ENCODE results near the gene IPPK.

IPPK gene, protein sequence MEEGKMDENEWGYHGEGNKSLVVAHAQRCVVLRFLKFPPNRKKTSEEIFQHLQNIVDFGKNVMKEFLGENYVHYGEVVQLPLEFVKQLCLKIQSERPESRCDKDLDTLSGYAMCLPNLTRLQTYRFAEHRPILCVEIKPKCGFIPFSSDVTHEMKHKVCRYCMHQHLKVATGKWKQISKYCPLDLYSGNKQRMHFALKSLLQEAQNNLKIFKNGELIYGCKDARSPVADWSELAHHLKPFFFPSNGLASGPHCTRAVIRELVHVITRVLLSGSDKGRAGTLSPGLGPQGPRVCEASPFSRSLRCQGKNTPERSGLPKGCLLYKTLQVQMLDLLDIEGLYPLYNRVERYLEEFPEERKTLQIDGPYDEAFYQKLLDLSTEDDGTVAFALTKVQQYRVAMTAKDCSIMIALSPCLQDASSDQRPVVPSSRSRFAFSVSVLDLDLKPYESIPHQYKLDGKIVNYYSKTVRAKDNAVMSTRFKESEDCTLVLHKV

DNA sequence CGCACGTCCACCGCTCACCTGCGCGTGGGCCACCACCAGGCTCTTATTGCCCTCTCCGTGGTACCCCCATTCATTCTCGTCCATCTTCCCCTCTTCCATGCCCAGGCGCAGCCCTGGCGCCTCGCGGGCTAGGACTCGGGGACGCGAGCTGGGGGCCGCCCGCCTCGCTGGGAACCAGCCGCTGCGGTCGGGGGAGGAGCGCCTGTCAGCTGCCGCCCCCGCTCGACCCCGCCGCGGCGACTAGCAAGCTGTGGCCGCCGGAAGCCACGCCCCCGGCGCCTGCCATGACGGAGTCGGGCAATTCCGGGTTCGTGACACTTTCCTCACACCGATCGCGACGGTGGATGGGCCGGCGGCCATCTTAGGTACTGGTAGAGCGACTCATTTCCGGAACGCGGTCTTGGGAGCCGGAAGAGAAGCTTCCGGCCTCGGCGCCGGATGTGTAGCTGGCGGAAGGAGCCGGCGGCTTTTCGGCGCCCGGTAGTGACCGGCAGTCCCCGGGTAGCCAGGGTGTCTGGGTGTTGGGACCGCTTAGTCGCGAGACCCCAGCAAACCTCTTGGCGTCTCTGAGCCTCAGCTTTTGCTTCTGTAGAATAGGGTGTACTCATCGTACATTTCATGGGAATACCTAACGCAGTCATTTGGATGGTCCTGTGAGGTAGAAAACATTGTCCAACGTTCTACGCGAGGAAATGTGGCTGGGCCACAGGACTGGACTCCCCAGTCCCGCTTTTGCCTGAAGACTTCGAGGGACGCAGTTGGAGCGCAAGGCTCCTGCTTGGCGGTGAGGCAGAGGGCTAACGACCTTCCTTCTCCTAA is at the start of gene IPPK:
Gene IPPK, minus strand, starts transcription at position 242 of the 819 bp plus-strand sequence. Its CDS starts 143 bp downstream, at position 99.
- peak; percentile 99 for DNase-seq (ENCODE audit: low read depth, low spot score)

DNA sequence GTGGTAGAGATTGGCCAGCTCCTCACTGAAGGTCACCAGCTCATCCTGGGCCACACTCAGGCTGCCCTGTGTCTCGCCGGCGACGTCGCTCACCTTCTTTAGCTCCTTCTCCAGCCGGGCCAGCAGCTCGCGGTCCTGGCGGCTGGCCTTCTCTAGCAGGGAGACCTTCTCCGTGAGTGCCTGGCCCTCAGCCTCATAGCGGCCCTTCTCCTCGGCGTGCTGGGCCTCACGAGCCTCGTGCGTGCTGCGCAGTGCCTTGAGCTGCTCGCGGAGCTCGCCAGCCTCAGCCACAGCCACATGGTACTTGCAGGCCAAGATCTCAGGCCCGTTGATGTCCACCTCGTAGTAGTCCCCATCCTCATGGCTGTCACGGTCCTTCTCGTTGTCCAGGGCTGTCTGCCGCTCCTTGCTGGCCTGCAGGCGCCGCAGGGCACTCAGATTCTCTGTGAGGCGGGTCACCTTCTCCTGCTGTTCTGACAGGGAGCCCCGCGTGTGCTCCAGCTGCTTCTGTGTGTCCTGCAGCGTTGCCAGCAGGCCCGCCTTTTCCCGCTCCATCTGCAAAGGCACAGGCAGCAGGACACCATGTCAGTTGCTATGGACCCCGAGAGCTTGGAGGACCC is 49.2 kb upstream of the IPPK start:
- DNase-seq (ENCODE audit: low read depth, low spot score) = no peak

DNA sequence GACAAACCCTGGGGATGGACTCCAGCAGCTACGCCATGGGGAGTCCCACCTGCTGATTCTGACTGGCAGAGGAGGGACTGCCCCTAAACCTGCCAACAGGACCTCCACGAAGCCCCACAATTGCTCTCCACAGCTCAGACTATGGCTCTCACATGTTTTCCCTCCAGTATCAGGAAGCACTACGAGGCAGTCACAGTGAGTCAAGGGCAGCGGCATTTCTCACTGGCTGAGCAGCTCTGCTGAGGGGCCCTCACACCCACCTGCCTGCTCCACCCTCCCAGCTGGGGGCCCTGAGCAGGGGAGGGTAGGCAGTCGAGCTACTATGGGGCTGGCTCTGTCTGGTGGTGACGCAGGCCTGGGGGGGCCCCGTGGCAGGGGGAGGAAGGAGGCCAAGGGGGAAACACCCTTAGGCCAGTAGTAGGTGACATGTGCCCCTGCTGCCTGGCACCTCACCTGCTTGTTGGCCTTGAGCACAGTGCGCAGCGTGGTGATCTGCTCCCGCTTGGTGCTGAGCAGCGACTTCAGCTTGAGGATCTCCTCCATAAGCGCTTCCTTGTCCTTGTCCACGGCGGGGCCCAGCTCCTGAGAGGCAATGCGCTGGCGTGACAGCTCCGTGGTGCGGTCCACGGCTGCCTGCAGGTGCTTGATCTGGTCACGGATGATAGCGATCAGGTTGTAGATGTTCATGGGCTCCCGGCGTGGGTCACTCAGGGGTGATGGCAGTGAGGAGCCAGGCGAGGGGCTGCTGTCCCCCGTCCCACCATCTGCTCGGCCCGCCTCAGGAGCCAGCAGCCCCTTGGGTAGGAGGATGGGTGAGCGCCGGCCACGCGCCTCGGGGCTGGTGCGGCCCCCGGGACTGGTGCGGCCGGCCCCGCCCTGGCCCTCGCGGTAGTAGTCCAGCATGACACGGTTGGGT is 48.4 kb upstream of the IPPK start:
- DNase-seq (ENCODE audit: low read depth, low spot score) = no peak

DNA sequence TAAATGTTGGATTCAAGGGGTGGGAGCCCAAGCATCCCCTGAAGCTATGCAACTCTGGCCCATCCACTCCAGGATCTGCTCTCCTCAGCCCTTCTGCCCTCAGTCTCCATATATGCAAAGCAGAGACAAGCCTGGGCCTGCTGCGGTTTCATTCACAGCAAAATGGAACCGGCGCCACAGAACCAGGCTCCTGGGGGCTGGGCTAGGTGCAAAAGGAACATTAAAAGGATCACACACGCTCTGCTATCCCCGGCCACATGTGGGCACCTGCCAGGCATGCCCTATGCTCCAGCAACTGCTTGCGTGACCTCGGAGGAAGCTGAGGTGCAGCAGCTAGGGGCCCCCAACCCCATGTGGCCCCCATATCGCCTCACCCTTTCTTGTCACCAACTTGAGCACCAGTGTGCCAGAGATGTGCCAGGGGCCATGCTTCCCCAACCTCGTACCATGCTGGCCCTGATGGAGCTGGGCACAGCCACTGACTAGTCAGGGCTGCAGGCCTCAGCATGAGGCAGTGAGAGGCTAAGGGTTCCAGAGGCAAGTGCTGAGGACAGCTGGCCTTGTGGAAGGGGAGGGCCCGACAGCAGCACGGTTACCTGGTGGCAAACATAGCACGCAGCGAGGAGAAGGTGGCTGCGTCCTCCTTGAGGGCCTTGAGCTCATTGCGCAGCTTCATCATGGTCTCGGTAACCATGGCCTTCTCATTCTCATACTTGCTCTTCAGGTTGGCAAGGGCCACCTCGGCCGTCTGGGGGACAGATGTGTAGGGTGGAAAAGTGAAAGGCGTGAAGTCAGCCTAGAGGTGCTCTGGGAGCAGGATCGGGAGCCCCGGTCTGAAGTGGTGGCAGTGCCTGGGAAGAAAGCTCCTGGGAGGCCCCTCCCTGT is 47.5 kb upstream of the IPPK start:
- no peak for DNase-seq (ENCODE audit: low read depth, low spot score)

DNA sequence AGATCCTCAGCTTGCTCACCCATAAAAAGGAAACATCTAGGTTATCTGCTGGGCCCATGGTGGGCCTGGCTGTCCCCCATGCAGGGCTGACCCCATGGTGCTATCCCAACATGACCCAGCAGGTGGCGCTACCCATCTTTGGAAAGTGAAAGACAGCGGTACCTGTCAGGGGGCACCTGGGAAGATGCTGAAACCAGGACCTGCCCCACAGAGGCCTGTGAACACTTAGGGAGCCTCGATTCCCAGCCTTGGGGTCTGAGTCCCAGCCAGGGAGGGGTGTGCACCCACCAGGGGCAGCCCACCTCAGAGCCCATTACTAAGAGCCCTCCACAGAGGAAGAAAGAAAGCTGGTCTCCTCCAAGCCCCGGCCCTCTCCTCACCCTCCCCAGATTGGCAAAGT is 46.6 kb upstream of the IPPK start:
- DNase-seq (ENCODE audit: low read depth, low spot score) = peak; percentile 81

DNA sequence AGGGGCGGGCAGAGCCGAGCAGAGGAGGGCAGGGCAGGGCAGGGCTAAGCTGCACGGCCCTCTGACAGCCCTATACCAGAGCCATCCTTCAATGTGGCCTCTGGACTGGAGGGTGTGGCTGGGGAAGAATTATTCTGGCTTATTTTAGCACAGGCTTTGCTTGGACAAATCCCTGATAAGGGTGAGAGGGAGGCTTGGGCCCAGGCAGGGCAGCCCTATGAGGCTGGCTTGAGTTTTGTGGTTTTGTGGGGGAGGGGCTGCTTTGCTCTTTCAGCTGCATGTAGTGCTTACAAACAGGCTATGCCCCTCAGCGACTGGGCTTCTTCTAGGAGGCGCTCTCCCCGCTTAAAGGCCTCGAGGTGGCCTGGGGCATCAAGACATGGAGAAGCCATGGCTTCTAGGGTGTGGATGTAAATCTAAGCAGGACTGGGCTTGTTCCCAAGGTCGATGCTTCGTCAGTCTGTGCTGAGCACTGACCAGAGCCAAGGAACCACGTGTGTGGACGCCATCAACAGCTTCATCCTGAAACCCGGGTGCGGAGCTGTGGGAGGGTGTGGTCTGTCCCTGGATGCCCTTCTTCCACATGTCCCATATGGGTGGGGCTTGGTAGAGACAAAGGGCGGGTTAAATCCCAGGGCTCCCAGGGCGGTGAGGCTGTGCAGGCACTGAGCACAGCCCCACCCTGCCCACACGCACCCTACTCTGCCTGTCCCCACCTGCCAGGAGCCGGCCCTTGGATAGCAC is 45.7 kb upstream of the IPPK start:
- DNase-seq (ENCODE audit: low read depth, low spot score) = no peak

DNA sequence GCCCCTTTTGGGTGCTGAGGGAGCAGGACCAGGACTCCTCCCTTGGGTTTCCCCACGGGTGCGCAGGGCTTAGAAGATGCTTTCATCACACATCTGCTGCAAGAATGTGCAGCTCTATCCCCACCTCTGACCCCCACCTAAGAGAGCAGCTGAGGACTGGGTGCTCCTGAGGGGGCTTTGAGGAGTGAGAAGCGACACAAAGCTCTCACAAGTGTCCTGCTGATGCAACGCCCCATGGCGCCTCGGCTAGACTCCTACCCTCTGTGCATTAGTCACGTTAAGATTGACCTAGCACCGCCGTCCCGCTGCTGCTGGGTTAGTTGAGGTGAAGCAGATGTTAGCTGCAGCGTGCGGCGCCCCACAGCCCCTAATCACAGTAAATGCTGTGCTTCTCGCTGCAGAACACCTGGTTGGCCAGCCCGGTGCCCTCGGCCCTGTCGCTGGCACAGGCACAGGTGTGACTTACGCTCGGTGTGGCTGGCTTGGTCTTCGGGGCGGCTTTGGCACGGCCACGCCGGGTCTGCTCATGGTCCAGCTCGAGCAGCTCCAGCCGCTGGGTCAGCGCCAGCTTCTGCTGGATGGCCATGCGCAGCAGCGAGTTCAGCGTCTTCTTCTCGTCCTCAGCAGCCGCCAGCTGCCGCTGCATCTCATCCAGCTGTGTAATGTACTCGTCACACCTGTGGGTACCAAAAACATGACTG is 45.0 kb upstream of the IPPK start:
- no peak for DNase-seq (ENCODE audit: low read depth, low spot score)

DNA sequence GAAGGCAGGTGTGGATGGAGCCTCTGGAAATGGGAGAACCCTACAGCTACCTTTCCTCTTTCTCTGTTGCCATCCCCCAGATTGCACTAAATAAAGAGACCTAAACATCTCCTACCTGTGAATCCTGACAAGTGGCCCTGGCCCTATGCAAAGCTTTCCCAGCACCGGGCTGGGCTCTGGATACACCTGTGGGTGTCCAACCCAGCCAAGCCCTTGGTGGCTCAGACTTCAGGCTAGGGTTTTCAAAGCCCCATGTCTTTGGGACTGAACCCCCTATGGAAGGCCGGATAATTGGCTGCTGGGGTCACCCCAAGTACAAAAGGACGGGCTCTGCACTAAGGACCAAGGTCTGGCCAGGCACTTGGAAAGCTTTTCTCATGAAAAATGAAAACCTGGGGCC is 44.1 kb upstream of the IPPK start:
- no peak for DNase-seq (ENCODE audit: low read depth, low spot score)

DNA sequence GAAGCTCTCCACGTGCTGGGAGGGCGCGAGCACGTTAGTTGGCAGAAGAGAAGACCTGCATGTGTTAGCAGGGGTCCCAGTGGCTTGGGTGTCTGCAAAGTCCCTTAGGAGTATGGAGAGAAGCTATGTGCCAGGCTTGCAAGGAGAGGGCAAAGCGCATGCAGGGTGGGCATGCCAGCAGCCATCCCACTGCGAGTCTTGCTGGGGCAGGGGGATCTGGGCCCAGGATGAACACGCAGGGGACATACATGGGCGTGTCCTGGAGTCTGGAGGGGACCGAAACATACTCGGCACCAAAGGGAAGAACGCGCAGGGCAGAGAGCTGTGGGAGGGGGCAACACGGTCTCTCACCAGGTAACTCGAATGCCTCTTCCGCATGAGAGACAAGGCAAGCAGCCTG is 43.6 kb upstream of the IPPK start:
- DNase-seq (ENCODE audit: low read depth, low spot score) = no peak

DNA sequence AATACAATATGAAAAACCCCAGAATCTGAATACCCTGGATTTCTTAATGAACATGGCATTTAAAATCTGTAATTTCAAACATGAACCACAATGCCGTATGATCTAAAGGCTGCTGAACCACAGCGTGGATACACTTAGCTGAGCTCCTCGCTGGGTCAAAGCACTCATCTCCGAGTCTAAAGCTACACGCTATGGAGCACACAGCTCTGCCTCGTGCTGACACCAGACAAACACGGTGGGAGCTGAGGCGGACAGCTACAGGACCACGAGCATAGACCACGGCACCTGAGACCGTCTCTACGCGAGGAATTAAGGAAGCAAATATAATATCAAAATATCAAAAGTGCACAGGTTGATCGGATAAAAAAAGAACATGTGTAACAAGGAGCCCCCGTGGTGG is 42.8 kb upstream of the IPPK start:
- DNase-seq (ENCODE audit: low read depth, low spot score) = no peak

DNA sequence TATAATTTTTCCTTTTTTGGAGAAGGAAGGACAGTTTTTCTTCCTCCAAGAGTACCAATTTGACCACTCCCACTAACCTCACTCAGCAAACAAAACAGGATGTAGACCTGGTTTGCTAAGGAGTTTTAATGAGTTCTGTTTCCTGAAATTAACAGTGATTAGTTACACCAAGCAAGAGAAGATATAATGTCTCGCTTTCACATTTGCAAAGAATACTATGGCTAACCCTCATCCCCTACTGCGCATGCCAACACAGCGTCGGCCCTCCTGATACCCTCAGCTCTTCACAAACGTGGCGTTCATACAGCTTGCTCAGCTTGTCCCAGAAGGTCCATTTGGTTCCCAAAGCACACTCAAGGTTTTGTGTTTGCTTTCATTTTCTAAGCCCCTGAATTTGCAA is 41.9 kb upstream of the IPPK start:
- no peak for DNase-seq (ENCODE audit: low read depth, low spot score)

DNA sequence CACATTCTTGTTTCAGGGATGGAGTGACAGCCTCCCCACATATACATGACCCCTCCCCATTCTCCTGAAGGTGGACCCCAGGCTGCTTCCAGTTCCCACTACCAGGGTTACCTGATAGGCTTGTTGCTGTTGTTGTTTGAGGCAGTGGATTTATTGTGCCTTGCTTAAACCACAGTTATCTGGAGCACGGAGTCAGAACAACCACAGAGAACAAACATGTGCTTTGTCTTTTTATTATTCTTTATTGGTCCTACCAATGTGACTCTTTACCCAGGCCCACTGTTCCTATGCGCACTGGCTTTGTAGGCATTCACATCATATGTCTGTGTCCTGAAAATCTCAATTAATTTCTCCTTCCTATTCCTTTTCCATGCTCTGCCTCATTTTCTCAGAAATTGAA is 41.2 kb upstream of the IPPK start:
- DNase-seq (ENCODE audit: low read depth, low spot score) = no peak

DNA sequence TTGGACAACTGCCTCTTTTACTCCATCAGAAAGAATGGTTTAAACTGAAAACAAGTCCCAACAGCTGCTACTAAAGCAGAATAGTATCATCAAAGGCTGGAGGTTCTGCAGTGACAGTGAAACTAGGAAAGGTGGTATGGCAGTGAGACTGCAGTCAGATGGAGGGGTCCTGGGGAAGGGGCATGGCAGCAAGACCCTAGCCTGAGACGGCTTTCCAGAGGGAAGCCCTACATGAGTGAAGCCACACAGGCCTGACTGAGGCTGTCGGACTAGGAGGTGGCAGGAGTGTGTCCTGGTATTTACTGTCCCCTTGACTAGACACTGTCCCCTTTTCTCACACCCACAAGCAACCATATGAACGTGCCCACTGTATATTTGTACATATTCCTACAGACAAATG is 40.4 kb upstream of the IPPK start:
- DNase-seq (ENCODE audit: low read depth, low spot score) = no peak

DNA sequence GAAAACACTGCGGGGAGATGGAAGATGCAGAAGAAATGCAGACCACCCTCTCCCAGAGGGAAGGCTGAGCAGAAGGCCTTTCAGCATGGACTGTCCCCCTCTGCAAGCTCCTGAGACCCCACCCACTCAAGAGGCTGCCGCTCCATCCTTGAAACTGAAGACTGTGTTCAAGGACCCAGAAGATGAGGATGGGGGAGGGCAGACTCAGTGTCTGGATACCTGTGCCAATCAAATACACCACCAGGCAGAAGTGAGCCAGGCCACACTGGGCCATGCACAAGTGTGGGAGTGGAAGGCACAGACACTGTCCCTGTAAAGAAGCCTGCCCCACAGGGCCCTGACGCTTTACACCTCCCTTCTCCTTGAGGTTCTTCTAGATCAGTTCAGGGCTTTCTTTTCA is 40.0 kb upstream of the IPPK start:
- DNase-seq (ENCODE audit: low read depth, low spot score) = no peak

DNA sequence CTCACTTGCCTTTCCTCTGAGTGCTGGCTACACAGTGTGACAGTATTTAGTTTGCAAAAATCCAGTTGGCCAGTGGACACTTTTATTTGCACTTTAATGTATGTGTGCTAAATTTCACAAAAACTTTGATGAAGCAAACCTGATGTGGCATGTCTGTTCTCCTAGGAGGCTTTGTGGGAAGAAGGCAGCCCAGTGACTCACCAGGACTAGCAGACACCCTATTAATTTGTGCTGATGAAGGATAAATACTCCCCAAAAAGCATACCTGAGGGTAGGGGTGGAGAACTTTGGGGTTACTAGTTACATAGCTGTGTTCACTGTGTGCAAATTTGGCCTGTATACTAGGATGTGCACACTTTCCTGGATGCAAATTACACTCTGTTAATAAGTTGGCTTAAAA is 39.3 kb upstream of the IPPK start:
- no peak for DNase-seq (ENCODE audit: low read depth, low spot score)

DNA sequence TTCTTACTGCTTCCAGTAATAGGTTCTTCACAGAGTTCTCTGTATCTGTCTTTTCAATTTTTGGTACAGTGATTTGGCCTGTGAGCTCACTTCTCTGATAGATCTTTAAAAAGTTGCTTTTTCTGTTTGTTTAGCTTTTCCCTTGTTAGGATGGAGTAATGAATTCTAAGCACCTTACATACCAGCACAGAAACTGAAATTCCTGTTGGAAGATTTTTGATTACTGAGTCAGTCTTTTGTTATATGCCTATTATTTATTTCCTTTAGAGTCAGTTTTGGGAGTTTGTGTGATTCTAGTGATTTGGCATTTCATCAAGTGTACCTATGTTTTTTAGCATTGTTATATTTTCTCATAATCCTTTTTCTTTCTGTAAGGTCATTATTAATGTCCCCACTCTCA is 37.6 kb upstream of the IPPK start:
- DNase-seq (ENCODE audit: low read depth, low spot score) = no peak

DNA sequence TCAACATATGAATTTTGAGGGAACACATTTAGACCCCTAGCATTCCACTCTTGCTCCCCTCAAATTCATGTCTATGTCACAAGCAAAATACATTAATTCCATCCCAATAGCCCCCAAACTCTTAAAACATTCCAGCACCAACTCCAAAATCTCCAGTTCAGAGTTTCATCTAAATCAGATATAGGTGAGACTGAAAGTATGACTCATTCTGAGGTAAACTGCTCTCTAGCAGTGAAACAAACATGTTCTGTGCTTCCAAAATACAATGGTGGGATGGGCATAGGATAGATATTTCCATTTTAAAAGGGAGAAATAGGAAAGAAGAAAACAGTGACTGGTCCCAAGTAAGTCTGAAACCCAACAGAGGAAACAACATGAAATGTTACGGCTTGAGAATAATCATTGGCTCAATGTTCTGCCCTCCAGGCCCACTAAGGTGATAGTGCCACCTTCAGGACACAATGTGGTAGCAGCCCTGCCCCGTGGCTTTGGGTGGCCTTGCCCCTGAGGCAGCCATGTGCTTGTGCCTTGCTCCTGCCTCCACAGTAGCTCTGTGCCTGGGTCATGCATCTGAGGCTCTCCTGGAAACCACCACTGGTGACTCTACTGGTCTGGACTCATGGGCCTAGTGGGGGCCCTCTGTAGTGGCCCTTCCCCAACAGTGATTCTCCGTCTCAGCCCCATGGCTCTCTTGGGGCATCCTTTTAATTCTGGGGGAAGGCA is 36.4 kb upstream of the IPPK start:
- peak; percentile 71 for DNase-seq (ENCODE audit: low read depth, low spot score)

DNA sequence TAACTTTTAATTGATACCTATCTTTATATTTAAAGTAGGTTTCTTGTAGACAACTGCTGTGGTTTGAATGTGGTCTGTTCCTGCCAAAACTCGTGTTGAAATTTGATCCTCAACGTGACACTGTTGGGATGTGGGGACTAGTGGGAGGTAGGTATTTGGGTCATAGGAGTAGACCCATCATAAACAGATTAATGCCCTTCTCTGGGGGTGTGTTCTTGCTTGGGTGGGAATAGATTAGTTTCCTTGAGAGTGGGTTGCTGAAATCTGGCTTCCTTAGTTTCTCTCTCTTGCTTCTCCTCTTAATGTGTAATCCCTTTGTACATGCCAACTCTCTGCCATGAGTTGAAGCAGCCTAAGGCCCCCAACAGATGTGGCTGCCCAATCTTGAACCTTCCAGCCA is 34.6 kb upstream of the IPPK start:
- no peak for DNase-seq (ENCODE audit: low read depth, low spot score)
